B cell (primary cell): ENCODE results near the gene ZNF541. TPM values are rescaled to one million over a fixed set of nuclear protein-coding genes. Genes with fewer than 3 reads are reported as not detected.

Experiments
- ATAC-seq: fragments of 200-7000 bp; cut with Tn5 transposase; one replicate; pipeline ENCODE4 v1.10.0; 2021; ENCODE audit warnings: low read depth, mild to moderate bottlenecking, moderate number of reproducible peaks, moderate library complexity
- CTCF ChIA-PET: fragments of 350-600 bp; sonication (Branson Sonifier 250); formaldehyde crosslinking; loops from one replicate; lab custom pipeline; 2021; ENCODE audit warnings: antibody characterized with exemption, inconsistent platforms; lab: Charles Lee
- POLR2A ChIA-PET: fragments of 350-600 bp; sonication (Branson Sonifier 250); formaldehyde crosslinking; loops from one replicate; lab custom pipeline; 2021; ENCODE audit warnings: antibody characterized with exemption; lab: Charles Lee
- DNase-seq: peaks from one replicate; pipeline ENCODE4 v3.0.0; 2013
- H2AFZ ChIP-seq: 2 replicates; pipeline ENCODE4 v1.6.1; 2012; ENCODE audit warnings: mild to moderate bottlenecking, low read depth, low read length; ENCODE audit not compliant: insufficient read depth, poor library complexity, severe bottlenecking
- H3K27ac ChIP-seq, 2 donors: 1 replicate in 1 of 2; 2 replicates in 1 of 2; pipeline ENCODE4 v1.5.1; 2012 to 2013; ENCODE audit warnings: low read length in 2 of 2, mild to moderate bottlenecking in 2 of 2, moderate library complexity in 1 of 2
- H3K27me3 ChIP-seq, 4 experiments: fragments of 200-600 bp in 1 of 4; sonication (generic) in 1 of 4; replicated peaks in 1 of 4; 1 replicate in 2 of 4; 2 replicates in 2 of 4; pipeline versions ENCODE4 v1.6.1 to v1.7.0; 2013 to 2016; ENCODE audit warnings: low read length in 3 of 4, mild to moderate bottlenecking in 2 of 4, mixed read lengths in 1 of 4, moderate library complexity in 1 of 4; ENCODE audit not compliant: insufficient read depth in 4 of 4, control insufficient read depth in 3 of 4; ENCODE audit errors: control extremely low read depth in 1 of 4
- H3K36me3 ChIP-seq, 2 experiments: replicated peaks in 1 of 2; 1 replicate in 1 of 2; 2 replicates in 1 of 2; pipeline versions ENCODE4 v1.6.1 to v1.7.1; 2013; ENCODE audit warnings: low read length in 1 of 2; ENCODE audit not compliant: insufficient read depth in 2 of 2, control insufficient read depth in 1 of 2; ENCODE audit errors: control extremely low read depth in 1 of 2, extremely low read depth in 1 of 2
- H3K4me1 ChIP-seq, 2 donors: fragments of 200-600 bp in 1 of 2; sonication (generic) in 1 of 2; 1 replicate in 1 of 2; 2 replicates in 1 of 2; pipeline versions ENCODE4 v1.5.1 to v1.6.1; 2013 to 2017; ENCODE audit warnings: low read length in 2 of 2; ENCODE audit not compliant: control insufficient read depth in 2 of 2, insufficient read depth in 2 of 2
- H3K4me2 ChIP-seq: replicated peaks from 2 replicates; pipeline ENCODE3; 2012; ENCODE audit warnings: mild to moderate bottlenecking, low read depth, low read length; ENCODE audit not compliant: poor library complexity, severe bottlenecking
- H3K4me3 ChIP-seq, 5 experiments: fragments of 200-600 bp in 1 of 5; sonication (generic) in 1 of 5; 1 replicate in 3 of 5; 2 replicates in 2 of 5; pipeline versions ENCODE4 v1.5.1 to v1.7.0; 2011 to 2016; ENCODE audit warnings: low read length in 4 of 5, mild to moderate bottlenecking in 4 of 5, low read depth in 2 of 5, control low read depth in 1 of 5, moderate library complexity in 1 of 5; ENCODE audit not compliant: insufficient read depth in 1 of 5; ENCODE audit errors: control extremely low read depth in 1 of 5, extremely low read depth in 1 of 5
- H3K79me2 ChIP-seq: fragments of 200-600 bp; sonication (generic); one replicate; pipeline ENCODE4 v1.6.0; 2016; ENCODE audit warnings: low read length; ENCODE audit not compliant: control insufficient read depth, insufficient read depth
- H3K9ac ChIP-seq: fragments of 200-600 bp; sonication (generic); 2 replicates; pipeline ENCODE4 v1.6.1; 2017; ENCODE audit warnings: mild to moderate bottlenecking, low read length, moderate library complexity
- H3K9me3 ChIP-seq, 3 donors: one replicate each; pipeline versions ENCODE4 v1.6.1 to v1.7.1; 2013; ENCODE audit warnings: low read length in 2 of 3; ENCODE audit not compliant: control insufficient read depth in 2 of 3, insufficient read depth in 1 of 3; ENCODE audit errors: control extremely low read depth in 1 of 3
- H4K20me1 ChIP-seq: 2 replicates; pipeline ENCODE4 v1.6.0; 2012; ENCODE audit warnings: mild to moderate bottlenecking, low read length; ENCODE audit not compliant: insufficient read depth, control insufficient read depth, poor library complexity, severe bottlenecking
- H3K27ac Mint-ChIP-seq: one replicate; pipeline ENCODE4 v1.8.0; 2021; ENCODE audit warnings: mixed read lengths
- H3K27me3 Mint-ChIP-seq: one replicate; pipeline ENCODE4 v1.8.0; 2021; ENCODE audit warnings: mixed read lengths
- H3K4me1 Mint-ChIP-seq: one replicate; pipeline ENCODE4 v1.8.0; 2021; ENCODE audit warnings: mixed read lengths
- H3K4me3 Mint-ChIP-seq: one replicate; pipeline ENCODE4 v1.8.0; 2021; ENCODE audit warnings: mixed read lengths
- H3K9me3 Mint-ChIP-seq: one replicate; pipeline ENCODE4 v1.8.0; 2022; ENCODE audit warnings: mixed read lengths; ENCODE audit not compliant: insufficient read depth
- EZH2 ChIP-seq: IDR thresholded peaks from 2 replicates; pipeline ENCODE4 v1.6.1; 2012; ENCODE audit warnings: borderline replicate concordance, low read depth, mild to moderate bottlenecking, moderate library complexity, low read length; ENCODE audit not compliant: insufficient read depth, poor library complexity, severe bottlenecking
- WGBS: methylation state at CpG from one replicate; pipeline ENCODE4 v1.1.5; 2013; ENCODE audit warnings: missing lambda C conversion rate; ENCODE audit not compliant: insufficient coverage; 5-methylcytosine and 5-hydroxymethylcytosine counted together
- intact Hi-C: fragments of 100-400 bp; cut with micrococcal nuclease; formaldehyde crosslinking; loops from one replicate; pipeline ENCODE4 v1.10.0; 2022
- polyA plus RNA-seq: library from polyadenylated mRNA; depleted of rRNA; stranded (reverse); fragments of >200 nt; gene quantifications from 2 replicates; pipeline ENCODE4 v1.2.3, GENCODE V29; 2012
- total RNA-seq, 2 donors: library from RNA; stranded (reverse); fragments of 120-200 nt in 1 of 2; gene quantifications; 1 replicate in 1 of 2; 2 replicates in 1 of 2; pipeline versions ENCODE4 v1.2.3 to v1.2.4, GENCODE V29; 2013 to 2022
- TF ChIP-seq, protein P1 (sequence below): fragments of 200-600 bp; IDR thresholded peaks from one replicate; pipeline ENCODE4 v1.8.0; 2022; ENCODE audit warnings: antibody characterized with exemption, mild to moderate bottlenecking

ZNF541 gene
- total and polyA plus RNA-seq, 2 donors (not counting 1 experiment from before 2014, with no cell fraction given): 0.03 TPM; not detected in 1

DNA sequence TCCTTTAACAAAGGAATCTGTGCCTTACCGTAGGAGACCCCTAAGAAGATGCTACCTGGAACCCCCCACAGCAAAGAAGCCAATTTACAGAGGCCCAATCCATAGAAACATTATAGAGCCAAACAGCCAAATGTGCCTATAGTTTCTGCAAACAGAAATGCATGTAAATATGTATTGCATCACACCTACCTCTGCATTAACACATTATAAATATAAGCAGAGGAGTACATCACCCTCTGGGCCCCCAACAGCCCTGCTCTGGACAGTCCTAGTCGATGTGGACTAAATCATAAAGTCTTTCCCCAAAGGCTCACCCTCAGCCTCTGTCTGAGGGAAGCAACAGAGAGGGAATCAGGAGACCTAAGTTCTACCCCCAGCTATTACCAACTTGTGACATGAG lies 25.7 kb downstream of the ZNF541 start:
- intact Hi-C loops: no loop called here
- H3K4me1 Mint-ChIP-seq: no peaks in the 10 kb centered on the region
- no peak overlapping the region for H3K27ac Mint-ChIP-seq
- no peak overlapping the region for H3K4me3 Mint-ChIP-seq
- Histone ChIP-seq H3K9ac (no peak overlapping the region), H4K20me1 (no peaks in the 10 kb centered on the region), H3K4me2 (no peak overlapping the region), H3K79me2 (no peaks in the 10 kb centered on the region), H3K4me3 (no peak overlapping the region), H3K27ac (no peak overlapping the region), H2AFZ (no peak overlapping the region), H3K4me1 (peaks cover 3 to 12% of the 10 kb centered on the region in 2 donors), H3K27me3 (peaks cover 0 to 24% (median 9%) of the 10 kb centered on the region in 4 experiments), H3K9me3 (peaks cover 0 to 6% (median 0%) of the 10 kb centered on the region in 3 donors), H3K36me3 (no peaks in the 10 kb centered on the region)
- ATAC-seq (no peak), DNase-seq (no peak)
- H3K9me3 Mint-ChIP-seq: no peaks in the 10 kb centered on the region
- WGBS: 100% methylated on average over 1 of the region's 2 CpGs
- H3K27me3 Mint-ChIP-seq: peaks cover 12% of the 10 kb centered on the region
- no peak for TF ChIP-seq EZH2
- TF ChIP-seq, protein P1, sequence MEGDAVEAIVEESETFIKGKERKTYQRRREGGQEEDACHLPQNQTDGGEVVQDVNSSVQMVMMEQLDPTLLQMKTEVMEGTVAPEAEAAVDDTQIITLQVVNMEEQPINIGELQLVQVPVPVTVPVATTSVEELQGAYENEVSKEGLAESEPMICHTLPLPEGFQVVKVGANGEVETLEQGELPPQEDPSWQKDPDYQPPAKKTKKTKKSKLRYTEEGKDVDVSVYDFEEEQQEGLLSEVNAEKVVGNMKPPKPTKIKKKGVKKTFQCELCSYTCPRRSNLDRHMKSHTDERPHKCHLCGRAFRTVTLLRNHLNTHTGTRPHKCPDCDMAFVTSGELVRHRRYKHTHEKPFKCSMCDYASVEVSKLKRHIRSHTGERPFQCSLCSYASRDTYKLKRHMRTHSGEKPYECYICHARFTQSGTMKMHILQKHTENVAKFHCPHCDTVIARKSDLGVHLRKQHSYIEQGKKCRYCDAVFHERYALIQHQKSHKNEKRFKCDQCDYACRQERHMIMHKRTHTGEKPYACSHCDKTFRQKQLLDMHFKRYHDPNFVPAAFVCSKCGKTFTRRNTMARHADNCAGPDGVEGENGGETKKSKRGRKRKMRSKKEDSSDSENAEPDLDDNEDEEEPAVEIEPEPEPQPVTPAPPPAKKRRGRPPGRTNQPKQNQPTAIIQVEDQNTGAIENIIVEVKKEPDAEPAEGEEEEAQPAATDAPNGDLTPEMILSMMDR: no peak
- ChIA-PET POLR2A (no interaction called here), CTCF (no interaction called here)

DNA sequence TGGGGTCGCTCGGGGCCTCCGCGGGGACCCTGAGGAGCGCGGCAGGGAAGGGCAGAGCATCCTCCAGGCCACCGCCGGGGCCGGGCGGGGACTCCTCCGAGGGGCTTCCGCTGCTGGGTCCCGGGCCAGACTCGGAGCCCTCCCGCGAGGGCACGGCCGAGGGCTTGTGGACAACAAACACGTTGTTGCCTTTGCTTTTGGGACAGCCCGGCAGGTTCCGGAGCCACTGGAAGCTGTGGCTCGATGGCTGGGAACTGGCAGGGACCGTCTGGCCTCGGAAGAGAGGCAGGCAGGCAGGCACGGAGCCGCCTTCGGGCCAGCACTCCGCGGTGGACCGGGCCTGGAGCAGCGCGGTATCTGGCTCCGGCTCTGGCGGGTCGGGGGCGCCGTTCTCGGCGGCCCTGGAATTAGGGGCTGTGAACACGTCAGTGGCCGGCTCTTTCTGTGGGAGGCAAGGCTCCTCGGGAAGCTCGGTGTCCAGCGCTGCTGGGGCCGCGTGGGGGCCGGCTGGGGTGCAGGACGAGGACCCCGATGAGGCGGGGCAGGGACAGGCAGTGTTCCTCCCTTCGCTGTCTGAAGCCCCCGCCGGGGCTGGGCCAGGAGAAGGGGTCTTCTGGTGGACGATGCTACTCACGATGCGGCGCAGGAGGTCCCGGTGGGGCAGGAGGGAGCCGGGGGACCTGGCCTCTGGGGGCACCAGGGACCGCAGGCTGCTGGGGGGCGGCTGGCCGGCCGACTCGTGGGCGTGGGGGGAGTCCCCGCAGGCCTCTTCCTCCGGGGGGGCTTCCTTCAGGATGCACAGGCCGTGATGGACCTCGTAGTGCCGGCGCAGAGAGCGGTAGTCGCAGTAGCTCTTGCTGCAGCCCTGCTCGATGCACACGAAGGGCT lies 27.6 kb downstream of the ZNF541 start:
- TF ChIP-seq, protein P1: no peak
- CTCF ChIA-PET: no interaction called here
- Histone ChIP-seq H3K36me3 (no peaks in the 10 kb centered on the region), H3K4me3 (no peak overlapping the region), H3K4me1 (peaks cover 3 to 18% of the 10 kb centered on the region in 2 donors), H3K27me3 (peaks cover 0 to 29% (median 11%) of the 10 kb centered on the region in 4 experiments), H4K20me1 (no peaks in the 10 kb centered on the region), H2AFZ (peak overlapping the region; percentile 54), H3K79me2 (no peaks in the 10 kb centered on the region), H3K4me2 (peak overlapping the region; percentile 47), H3K9ac (no peak overlapping the region), H3K27ac (no peak overlapping the region), H3K9me3 (peaks cover 0 to 6% (median 0%) of the 10 kb centered on the region in 3 donors)
- Mint-ChIP-seq H3K9me3 (no peaks in the 10 kb centered on the region), H3K27ac (no peak overlapping the region), H3K27me3 (peaks cover 24% of the 10 kb centered on the region), H3K4me1 (peaks cover 7% of the 10 kb centered on the region), H3K4me3 (no peak overlapping the region)
- no peak for DNase-seq
- WGBS: 27% methylated on average over 72 of the region's 75 CpGs
- POLR2A ChIA-PET: interaction anchor here (0.7 kb wide), 1 partner anchor 18 kb away, joined by 6 read pairs; no protein-coding TSS in a partner anchor
- intact Hi-C loops: no loop called here
- ATAC-seq: no peak
